K562 (cell line): Measurements from ENCODE around the gene GMDS. TPM values are rescaled to one million over a fixed set of nuclear protein-coding genes. Genes with fewer than 3 reads are reported as not detected.

Experiments
- ATAC-seq: fragments of 200-7000 bp; cut with Tn5 transposase; 3 replicates; pipeline ENCODE4 v1.9.1; 2020; ENCODE audit warnings: moderate library complexity
- BruUV-seq: library from RNA; stranded (reverse); fragments of 400-500 nt; replicated peaks from 2 replicates; lab custom pipeline; 2021; lab: Mats Ljungman, UMichigan
- CTCF ChIA-PET: fragments of 300-600 bp; formaldehyde crosslinking; extraction: SDS; loops from one replicate; lab custom pipeline; 2021; ENCODE audit warnings: low intra/inter-chr PET ratio; lab: Yijun Ruan, JAX
- POLR2A ChIA-PET: fragments of 300-600, 350-650 bp; sonication (Branson Sonifier 250); formaldehyde crosslinking; extraction: SDS; loops from one replicate; lab custom pipeline; 2021; ENCODE audit warnings: antibody characterized with exemption, inconsistent platforms; lab: Yijun Ruan, JAX
- DNase-seq, 4 experiments: peaks; one replicate each; pipeline versions ENCODE4 v3.0.0 to v3.0.0-alpha.2; 2011 to 2018; ENCODE audit warnings: low spot score in 3 of 4, mixed read lengths in 3 of 4; ENCODE audit errors: extremely low read depth in 1 of 4
- FAIRE-seq: peaks from 2 replicates; lab custom pipeline; 2011; peaks lifted over from hg19 to GRCh38; lab: Jason Lieb, UNC
- H2AFZ ChIP-seq: 2 replicates; pipeline ENCODE4 v1.6.0; 2011; ENCODE audit warnings: low read depth, low read length, control low read depth, inconsistent platforms
- H3K27ac ChIP-seq: fragments of 200-600 bp; 3 replicates; pipeline ENCODE4 v1.8.0; 2011; ENCODE audit warnings: low read depth, mild to moderate bottlenecking, control low read depth, inconsistent platforms, low read length, moderate library complexity, mixed read lengths; ENCODE audit errors: extremely low read depth
- H3K27me3 ChIP-seq, 2 experiments: fragments of 300-600 bp in 1 of 2; 2 replicates in 1 of 2; 3 replicates in 1 of 2; pipeline versions ENCODE4 v1.6.0 to v1.8.0; 2011; ENCODE audit warnings: inconsistent platforms in 2 of 2, low read length in 2 of 2, mild to moderate bottlenecking in 1 of 2, mixed read lengths in 1 of 2, moderate library complexity in 1 of 2; ENCODE audit not compliant: control insufficient read depth in 2 of 2, insufficient read depth in 2 of 2
- H3K36me3 ChIP-seq: fragments of 300-600 bp; 3 replicates; pipeline ENCODE4 v1.8.0; 2011; ENCODE audit warnings: mild to moderate bottlenecking, low read length, inconsistent platforms; ENCODE audit not compliant: control insufficient read depth, insufficient read depth
- H3K4me1 ChIP-seq, 2 experiments: fragments of 200-600 bp in 1 of 2; replicated peaks in 1 of 2; 2 replicates in 1 of 2; 3 replicates in 1 of 2; pipeline versions ENCODE4 v1.5.1 to v1.8.0; 2011; ENCODE audit warnings: inconsistent platforms in 2 of 2, low read length in 2 of 2, mild to moderate bottlenecking in 1 of 2, mixed read lengths in 1 of 2, moderate library complexity in 1 of 2; ENCODE audit not compliant: control insufficient read depth in 2 of 2, insufficient read depth in 2 of 2
- H3K4me2 ChIP-seq: 2 replicates; pipeline ENCODE4 v1.6.1; 2011; ENCODE audit warnings: low read length, control low read depth, inconsistent platforms, mixed read lengths; ENCODE audit not compliant: insufficient read depth
- H3K4me3 ChIP-seq: fragments of 200-600 bp; sonication (generic), shearing (Covaris generic); 2 replicates; pipeline ENCODE4 v1.5.1; 2016; ENCODE audit warnings: control low read depth, inconsistent platforms
- H3K79me2 ChIP-seq: fragments of 200-600 bp; 3 replicates; pipeline ENCODE4 v1.8.0; 2011; ENCODE audit warnings: low read length, inconsistent platforms; ENCODE audit not compliant: control insufficient read depth, insufficient read depth
- H3K9ac ChIP-seq, 2 experiments: 2 replicates each; pipeline versions ENCODE4 v1.6.0 to v1.6.1; 2011; ENCODE audit warnings: low read depth in 2 of 2, low read length in 2 of 2, control low read depth in 1 of 2, inconsistent platforms in 1 of 2, mild to moderate bottlenecking in 1 of 2, mixed read lengths in 1 of 2; ENCODE audit not compliant: insufficient read depth in 1 of 2
- H3K9me1 ChIP-seq: one replicate; pipeline ENCODE4 v1.6.0; 2011; ENCODE audit warnings: inconsistent platforms, mild to moderate bottlenecking, low read length, moderate library complexity; ENCODE audit not compliant: control insufficient read depth, insufficient read depth
- H3K9me3 ChIP-seq: replicated peaks from 2 replicates; pipeline ENCODE4 v1.5.1; 2011; ENCODE audit warnings: low read depth, low read length, inconsistent platforms; ENCODE audit not compliant: control insufficient read depth, insufficient read depth
- H4K20me1 ChIP-seq: replicated peaks from 2 replicates; pipeline ENCODE4 v1.6.1; 2011; ENCODE audit warnings: low read length, inconsistent platforms, mixed read lengths; ENCODE audit not compliant: control insufficient read depth, insufficient read depth
- CBX8 ChIP-seq: fragments of 200-600 bp; sonication (generic); IDR thresholded peaks from 2 replicates; pipeline ENCODE4 v1.6.1; 2012; ENCODE audit warnings: borderline replicate concordance, mixed run types, low read depth, mild to moderate bottlenecking, moderate library complexity, mixed read lengths, low read length, control low read depth, inconsistent platforms; ENCODE audit not compliant: poor library complexity, severe bottlenecking; ENCODE audit errors: extremely low read depth
- CTBP1 ChIP-seq: fragments of 450-650 bp; IDR thresholded peaks from 2 replicates; pipeline ENCODE4 v1.6.1; 2016; ENCODE audit warnings: borderline replicate concordance
- CXXC5 ChIP-seq: fragments of 250-450 bp; sonication (Bioruptor Pico); IDR thresholded peaks from 2 replicates; pipeline ENCODE4 v1.8.0; 2022; ENCODE audit warnings: inconsistent platforms, mild to moderate bottlenecking, moderate library complexity
- HDAC3 ChIP-seq: fragments of 450-650 bp; IDR thresholded peaks from 2 replicates; pipeline ENCODE4 v1.6.1; 2018; ENCODE audit warnings: borderline replicate concordance, mild to moderate bottlenecking, moderate library complexity; ENCODE audit not compliant: partially characterized antibody
- MBD1 ChIP-seq: fragments of 250-450 bp; sonication (Bioruptor Pico); IDR thresholded peaks from 2 replicates; pipeline ENCODE4 v1.8.0; 2022; ENCODE audit warnings: inconsistent platforms
- MYNN ChIP-seq, 2 experiments: sonication (generic); formaldehyde crosslinking in 1 of 2; IDR thresholded peaks; 2 replicates each; pipeline versions ENCODE4 v1.5.0 to v1.6.1; 2016 to 2020; ENCODE audit warnings: antibody characterized with exemption in 1 of 2, missing genetic modification reagents in 1 of 2
- RNF2 ChIP-seq: sonication (generic); IDR thresholded peaks from 2 replicates; pipeline ENCODE4 v1.6.1; 2016
- SPI1 ChIP-seq: IDR thresholded peaks from 2 replicates; pipeline ENCODE4 v1.6.1; 2011; ENCODE audit warnings: low read depth, low read length, control low read depth, borderline replicate concordance
- SREBF1 ChIP-seq: fragments of 150-350 bp; IDR thresholded peaks from 2 replicates; pipeline ENCODE4 v1.6.1; 2014; ENCODE audit warnings: antibody characterized with exemption, low read depth, low read length, borderline replicate concordance
- ZBTB9 ChIP-seq: fragments of 450-650 bp; formaldehyde crosslinking; IDR thresholded peaks from 2 replicates; pipeline ENCODE4 v1.4.0; 2020; ENCODE audit warnings: mild to moderate bottlenecking, moderate library complexity
- ZNF165 ChIP-seq: fragments of 250-450 bp; sonication (Bioruptor Pico); IDR thresholded peaks from 2 replicates; pipeline ENCODE4 v1.4.0; 2020; ENCODE audit warnings: borderline replicate concordance
- ZNF583 ChIP-seq: fragments of 250-450 bp; sonication (Bioruptor Pico); IDR thresholded peaks from 2 replicates; pipeline ENCODE4 v1.4.0; 2020
- WGBS: fragments of 100-300 bp; shearing (Covaris generic); methylation state at CpG from one replicate; pipeline ENCODE4 v1.1.6; 2016; ENCODE audit warnings: low coverage, mixed read lengths; ENCODE audit not compliant: insufficient coverage; ENCODE audit errors: missing lambda C conversion rate; 5-methylcytosine and 5-hydroxymethylcytosine counted together
- in situ Hi-C: fragments of 300-500 bp; cut with MboI; formaldehyde crosslinking; loops from 4 replicates; pipeline ENCODE4 v1.15.0; 2018; ENCODE audit warnings: inconsistent platforms, mixed read lengths
- intact Hi-C: fragments of 100-400 bp; cut with micrococcal nuclease; formaldehyde crosslinking; loops from 2 replicates; pipeline ENCODE4 v1.14.2; 2022
- polyA plus RNA-seq, 8 experiments: library from polyadenylated mRNA; depleted of rRNA in 4 of 8; stranded (reverse) in 5 of 8; unstranded in 3 of 8; fragments of >200 nt; fragmentation: Nextera tagmentation in 2 of 8; fragmentation: Illumina TruSeq in 1 of 8; extraction: Ambion mirVana in 2 of 8; extraction: Trizol in 1 of 8; gene quantifications; 2 replicates each; pipeline versions ENCODE4 v1.2.1 to v1.2.3, GENCODE V29; 2011 to 2014; ENCODE audit warnings: inconsistent platforms in 1 of 8, missing spikeins in 1 of 8
- total RNA-seq, 7 experiments: library from RNA; depleted of rRNA in 6 of 7; stranded (reverse); fragments of >200 nt in 6 of 7; fragmentation: Illumina TruSeq in 2 of 7; extraction: Trizol in 2 of 7; gene quantifications; 2 replicates each; pipeline versions ENCODE4 v1.2.1 to v1.2.3, GENCODE V29; 2011 to 2021; ENCODE audit warnings: low replicate concordance in 1 of 7

GMDS gene
- total and polyA plus RNA-seq, 9 of the 15 experiments (the other 6 are each of a cell fraction or from before 2014, with no cell fraction given) = 0.48 to 31.8 (median 13.4) TPM

- DNase-seq (no peak), FAIRE-seq (no peak), ATAC-seq (no peak)
- no peaks in the 10 kb centered on the region for H3K9me1 ChIP-seq
- H3K36me3 ChIP-seq = no peaks in the 10 kb centered on the region
- no TSS peak for BruUV-seq
- peaks cover 0 to 4% of the 10 kb centered on the region in 2 experiments; a peak in 2 of 5 replicates for H3K4me1 ChIP-seq
- WGBS = 14% methylated on average over 7 of the region's 7 CpGs
- intact Hi-C loops (no loop called here), in situ Hi-C loops (no loop called here)
- no peak overlapping the region for H3K27ac ChIP-seq
- H2AFZ ChIP-seq = no peak overlapping the region
- H3K27me3 ChIP-seq = peaks cover 7 to 12% of the 10 kb centered on the region in 2 experiments; a peak in 4 of 5 replicates
- CTCF ChIA-PET = no interaction called here
- H3K4me3 ChIP-seq = no peak overlapping the region
- peaks cover 17% of the 10 kb centered on the region; the same call in 1 of the 2 replicates for H4K20me1 ChIP-seq
- TF ChIP-seq RNF2 = peak; percentile 56; the same call in 1 of the 2 replicates
- peak; percentile 87 for TF ChIP-seq CBX8
- TF ChIP-seq MYNN (IDR thresholded peaks at IDR 0.05) = no peak
- TF ChIP-seq MYNN (CRISPR knock-in tag; IDR thresholded peaks at IDR 0.05) = no peak
- H3K4me2 ChIP-seq = no peak overlapping the region
- H3K9ac ChIP-seq = no peak overlapping the region
- no peaks in the 10 kb centered on the region for H3K9me3 ChIP-seq
- H3K79me2 ChIP-seq = no peaks in the 10 kb centered on the region
- POLR2A ChIA-PET = interaction anchor here (1.1 kb wide), 1 partner anchor 12 kb away, joined by 3 read pairs; no protein-coding TSS in a partner anchor
Observed at GRCh38 chr6:2129182-2129621, 116.2 kb downstream of the GMDS start.

GRCh38 chr6:2127484-2127911 lies 117.9 kb downstream of the GMDS start:
- H2AFZ ChIP-seq = no peak overlapping the region
- in situ Hi-C loops (no loop called here), intact Hi-C loops (no loop called here)
- peaks cover 11% of the 10 kb centered on the region; the same call in 1 of the 2 replicates for H4K20me1 ChIP-seq
- no peaks in the 10 kb centered on the region for H3K36me3 ChIP-seq
- DNase-seq (peak in 2 of 4 experiments; percentile 22 to 23), FAIRE-seq (no peak), ATAC-seq (peak; percentile 60)
- H3K79me2 ChIP-seq = no peaks in the 10 kb centered on the region
- no peak overlapping the region; the same call in 1 of the 2 replicates for H3K4me2 ChIP-seq
- no peaks in the 10 kb centered on the region for H3K9me3 ChIP-seq
- CTCF ChIA-PET = no interaction called here
- H3K9ac ChIP-seq = no peak overlapping the region
- no peak overlapping the region for H3K4me3 ChIP-seq
- WGBS = 13% methylated on average over 12 of the region's 12 CpGs
- no TSS peak for BruUV-seq
- H3K27me3 ChIP-seq = peaks cover 7 to 16% of the 10 kb centered on the region in 2 experiments; a peak in 4 of 5 replicates
- POLR2A ChIA-PET = no interaction called here
- no peaks in the 10 kb centered on the region for H3K9me1 ChIP-seq
- H3K4me1 ChIP-seq = peaks cover 0 to 4% of the 10 kb centered on the region in 2 experiments; a peak in 2 of 5 replicates
- no peak overlapping the region for H3K27ac ChIP-seq
- TF ChIP-seq CTBP1 (no peak), MBD1 (no peak), CXXC5 (CRISPR knock-in tag) (no peak), HDAC3 (no peak), SPI1 (no peak), SREBF1 (no peak), ZNF165 (no peak), ZNF583 (no peak), ZBTB9 (CRISPR knock-in tag) (no peak)
